Measurements from ENCODE around the gene NINJ1.
"Not testable (repeated sequence)": the region's sequence is repeated elsewhere in the genome, so short reads cannot be mapped to it uniquely, and the experiment has no call there.

Gene NINJ1

DNA sequence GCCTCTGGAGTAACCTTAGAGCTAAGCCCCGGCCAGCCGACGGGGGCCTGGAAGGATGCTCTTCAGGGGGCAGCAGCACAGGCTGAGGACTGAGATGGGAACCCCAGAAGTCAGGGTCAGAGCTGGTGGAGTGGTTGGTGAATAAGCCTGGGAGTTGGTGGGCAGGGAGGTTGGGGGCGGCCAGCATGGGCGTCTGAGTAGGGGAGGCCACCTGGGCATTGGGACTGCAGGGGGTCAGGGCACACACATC is 14.4 kb downstream of the NINJ1 start:
- DNase-seq (ENCODE audit: low spot score), result no peak

DNA sequence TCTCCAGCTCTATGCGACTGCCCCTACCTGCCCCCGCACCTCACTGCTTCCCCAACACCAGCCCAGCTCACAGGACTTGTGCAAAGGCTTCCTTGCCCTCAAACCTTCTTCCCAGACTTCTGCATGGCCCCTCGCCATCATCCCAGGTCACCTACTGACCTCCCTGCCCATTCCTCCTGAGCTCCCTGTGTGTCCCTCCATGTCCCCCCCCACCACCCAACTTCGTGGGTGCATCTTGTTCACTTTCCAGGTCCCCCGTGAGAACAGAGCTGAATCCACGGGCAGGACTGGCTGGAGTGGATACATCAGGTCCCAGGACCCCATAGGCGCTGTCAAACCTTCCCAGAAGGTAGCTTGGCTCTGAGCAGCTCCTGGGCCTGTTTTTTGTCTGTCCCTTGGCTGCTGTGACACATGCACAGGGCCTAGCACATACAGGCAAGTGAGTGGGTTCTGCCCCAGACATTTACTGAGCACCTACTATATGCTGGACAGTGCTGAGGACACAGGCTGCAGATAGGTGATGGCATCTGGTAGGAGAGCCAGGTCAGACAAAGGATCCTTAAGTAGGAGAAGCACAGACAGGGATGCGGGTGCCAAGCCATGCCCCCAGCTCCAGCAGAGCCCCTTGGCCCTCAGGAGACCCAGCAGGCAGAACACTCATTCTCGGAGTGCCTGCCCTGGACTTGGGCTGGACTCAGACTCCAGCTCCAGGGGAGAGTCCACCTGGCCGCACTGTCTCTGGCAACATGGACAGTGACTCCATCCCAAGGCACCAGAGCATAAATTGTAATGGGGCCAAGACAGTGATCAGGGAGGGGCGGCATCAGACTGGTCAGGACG is 15.0 kb downstream of the NINJ1 start:
- DNase-seq (ENCODE audit: low spot score), result peak; percentile 3

GRCh38 chr9:93117924-93118862 is 15.9 kb downstream of the NINJ1 start:
- peak; percentile 2 for DNase-seq (ENCODE audit: low spot score)

DNA sequence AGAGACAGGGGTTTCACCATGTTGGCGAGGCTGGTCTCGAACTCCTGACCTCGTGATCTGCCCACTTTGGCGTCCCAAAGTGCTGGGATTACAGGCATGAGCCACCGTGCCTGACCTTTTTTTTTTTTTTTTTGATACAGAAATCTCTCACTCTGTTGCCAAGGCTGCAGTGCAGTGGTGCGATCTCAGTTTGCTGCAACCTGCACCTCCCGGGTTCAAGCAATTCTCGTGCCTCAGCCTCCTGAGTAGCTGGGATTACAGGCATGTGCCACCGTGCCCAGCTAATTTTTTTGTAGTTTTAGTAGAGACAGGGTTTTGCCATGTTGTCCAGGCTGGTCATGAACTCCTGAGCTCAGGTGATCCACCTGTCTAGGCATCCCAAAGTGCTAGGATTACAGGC is 16.5 kb downstream of the NINJ1 start:
- not testable (repeated sequence) for DNase-seq (ENCODE audit: low spot score)

DNA sequence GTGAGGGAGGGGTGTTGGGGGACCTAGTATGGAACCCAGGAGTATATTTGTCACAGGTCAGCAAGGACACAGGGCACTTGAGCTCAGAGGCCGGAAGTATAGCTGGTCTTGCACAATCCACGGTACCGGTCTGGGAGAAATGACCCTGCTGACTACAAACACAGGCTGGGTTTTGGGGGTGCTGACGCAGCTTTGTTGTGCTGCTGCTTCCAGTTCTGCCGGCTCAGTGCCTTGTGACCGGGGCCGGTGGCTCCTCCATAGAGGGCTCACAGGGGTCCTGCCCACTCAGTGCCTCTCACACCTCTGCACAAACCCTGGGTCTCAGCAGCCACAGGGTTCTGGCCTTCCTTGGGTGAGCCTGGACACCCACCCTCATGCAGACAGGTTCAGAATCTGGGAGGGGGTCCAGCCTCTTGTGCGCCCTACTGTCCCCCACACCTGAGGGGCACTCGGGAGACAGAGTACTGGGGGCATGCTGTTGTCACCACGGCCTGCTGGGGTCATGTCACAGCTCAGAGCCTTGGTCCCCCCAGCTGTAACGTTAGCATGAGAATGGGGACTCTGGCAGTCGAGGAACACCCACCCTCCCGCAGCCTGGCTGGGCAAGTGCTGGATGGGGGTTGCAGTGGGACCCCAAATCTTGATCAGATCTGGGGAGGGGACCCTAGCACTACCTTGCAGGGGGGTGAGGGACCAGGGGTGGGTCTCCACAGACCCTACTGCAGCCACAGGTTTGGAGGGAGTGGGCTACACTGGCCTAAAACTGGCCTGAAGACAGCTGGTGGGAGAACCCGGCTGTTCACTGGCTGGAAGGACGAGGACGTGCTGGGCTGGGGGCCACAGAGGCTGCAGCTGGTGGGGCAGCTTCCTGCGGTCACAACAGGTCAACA is 17.7 kb downstream of the NINJ1 start:
- DNase-seq (ENCODE audit: low spot score), result peak; percentile 72

GRCh38 chr9:93115486-93116071 is 18.5 kb downstream of the NINJ1 start:
- no peak for DNase-seq (ENCODE audit: low spot score)

- no peak for DNase-seq (ENCODE audit: low spot score)
Observed at GRCh38 chr9:93114984-93115335, 19.1 kb downstream of the NINJ1 start.

- DNase-seq (ENCODE audit: low spot score), result no peak
Observed at GRCh38 chr9:93114169-93114983, 19.7 kb downstream of the NINJ1 start.

DNA sequence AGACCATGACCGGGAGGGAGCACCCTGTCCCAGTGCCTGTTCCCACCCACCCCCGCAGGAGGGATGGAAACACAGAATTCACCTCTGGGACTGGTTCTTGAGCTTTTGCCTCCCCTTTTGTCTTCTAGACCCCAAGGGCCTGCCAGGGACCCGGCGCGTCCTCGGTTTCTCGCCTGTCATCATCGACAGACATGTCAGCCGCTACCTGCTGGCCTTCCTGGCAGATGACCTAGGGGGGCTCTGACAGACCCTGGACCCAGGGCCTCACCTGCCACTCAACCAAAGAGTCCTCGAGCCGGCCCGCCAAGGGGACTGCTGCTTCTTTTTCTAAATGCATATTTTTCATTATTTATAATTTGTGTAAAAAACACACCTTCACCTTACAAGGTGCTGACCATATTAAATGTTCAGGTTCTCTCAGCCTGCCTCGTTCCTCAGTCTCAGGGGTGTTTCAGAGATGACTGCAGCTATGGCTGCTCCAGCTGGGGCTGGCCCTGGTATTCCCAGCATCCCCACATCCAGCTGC is 21.1 kb downstream of the NINJ1 start:
- DNase-seq (ENCODE audit: low spot score), result no peak

- DNase-seq (ENCODE audit: low spot score), result no peak
Observed at GRCh38 chr9:93112116-93112863, 21.8 kb downstream of the NINJ1 start.

DNA sequence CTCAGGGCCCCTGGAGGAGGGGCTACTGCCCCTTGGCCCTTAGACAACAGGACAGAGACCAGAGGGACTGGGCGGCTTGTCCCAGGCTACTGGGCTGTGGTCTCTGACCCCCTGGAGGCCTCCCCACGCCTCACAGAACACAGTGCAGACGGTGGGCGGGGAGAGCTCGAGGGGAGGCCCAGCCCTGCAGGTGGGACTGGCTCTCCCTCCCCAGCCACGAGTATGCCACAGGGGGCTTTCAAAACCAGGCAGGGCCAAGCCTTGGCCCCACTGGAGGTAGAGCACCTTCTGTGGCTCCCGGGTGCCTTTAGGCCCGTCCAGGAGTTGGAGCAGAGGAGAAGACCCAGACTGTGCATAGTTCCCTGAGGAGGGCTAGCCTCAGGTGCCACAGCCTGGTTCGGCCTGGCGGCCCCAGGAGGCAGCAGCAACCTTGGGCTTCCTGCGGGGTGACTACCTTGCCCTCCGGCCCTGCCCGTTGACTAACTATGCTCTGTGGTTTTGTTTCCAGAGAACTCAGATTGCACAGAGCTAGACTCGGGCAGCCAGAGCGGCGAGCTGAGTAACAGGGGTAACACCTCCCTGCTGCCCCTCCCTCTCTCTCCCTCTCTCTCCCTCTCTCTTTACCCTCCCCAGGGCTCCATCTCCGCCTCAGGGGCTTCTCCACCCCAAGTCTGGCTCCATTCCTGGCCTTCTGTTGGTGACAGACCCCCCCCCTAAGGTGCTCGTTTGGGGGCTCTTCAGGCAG is 22.5 kb downstream of the NINJ1 start:
- DNase-seq (ENCODE audit: low spot score), result no peak

DNA sequence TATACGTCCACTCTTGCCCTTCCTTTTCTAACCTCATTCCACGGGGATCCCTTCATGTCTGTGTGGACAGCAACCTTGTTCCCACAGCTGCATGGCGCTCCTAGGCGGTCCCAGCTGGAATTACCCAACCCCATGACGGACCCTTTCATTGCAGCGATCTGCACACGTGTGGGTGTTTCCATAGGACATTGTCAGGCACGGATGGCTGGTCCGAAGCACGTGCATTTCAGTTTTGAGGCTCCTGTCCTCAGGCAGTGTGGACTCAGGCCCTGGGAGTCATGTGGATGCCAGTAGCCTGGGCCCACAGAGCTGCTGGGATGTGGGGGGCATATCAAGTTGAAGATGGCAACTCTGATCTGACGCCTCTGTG is 23.1 kb downstream of the NINJ1 start:
- DNase-seq (ENCODE audit: low spot score), result no peak

DNA sequence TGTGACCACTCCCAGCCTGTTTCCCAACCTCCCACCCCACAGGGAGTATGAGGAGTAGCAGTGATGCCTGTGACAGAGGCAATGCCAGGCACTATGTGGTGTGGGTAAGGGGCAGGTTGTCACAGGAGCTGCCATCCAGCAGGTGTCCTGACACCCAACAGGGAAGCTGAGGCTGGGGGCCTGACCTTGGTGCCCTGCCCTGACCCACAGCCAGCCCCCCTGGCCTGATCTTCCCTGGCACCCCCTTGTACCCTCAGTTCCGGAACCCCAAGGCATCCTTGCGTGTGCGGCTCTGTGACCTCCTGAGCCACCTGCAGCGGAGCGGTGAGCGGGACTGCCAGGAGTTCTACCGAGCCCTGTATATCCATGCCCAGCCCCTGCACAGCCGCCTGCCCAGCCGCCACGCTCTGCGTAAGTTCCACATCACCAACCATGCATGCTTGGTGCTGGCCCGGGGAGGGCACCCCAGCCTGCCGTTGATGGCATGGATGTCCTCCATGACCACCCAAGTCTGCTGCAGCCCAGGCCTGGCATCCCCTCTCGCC is 23.7 kb downstream of the NINJ1 start:
- DNase-seq (ENCODE audit: low spot score), result no peak

- DNase-seq (ENCODE audit: low spot score), result no peak
Observed at GRCh38 chr9:93108291-93109041, 25.6 kb downstream of the NINJ1 start.

- no peak for DNase-seq (ENCODE audit: low spot score)
Observed at GRCh38 chr9:93107825-93108161, 26.3 kb downstream of the NINJ1 start.

GRCh38 chr9:93107151-93107824 is 26.8 kb downstream of the NINJ1 start:
- DNase-seq (ENCODE audit: low spot score), result no peak

GRCh38 chr9:93105620-93106019 is 28.4 kb downstream of the NINJ1 start:
- DNase-seq (ENCODE audit: low spot score), result no peak

GRCh38 chr9:93101086-93101485 is 33.0 kb downstream of the NINJ1 start:
- DNase-seq (ENCODE audit: low spot score), result not testable (repeated sequence)

All from Ammon's horn (tissue), 1 donor.